Measurements from ENCODE around the gene SNRNP25. TPM values are rescaled to one million over a fixed set of nuclear protein-coding genes. Genes with fewer than 3 reads are reported as not detected.
A peak's percentile ranks its signal among the peaks of the same experiment; 100 is the strongest.

SNRNP25 gene
- total and polyA plus RNA-seq, 9 of the 15 experiments (the other 6 are each of a cell fraction or from before 2014, with no cell fraction given) = 59.0 to 176 (median 108) TPM

- no TSS peak for BruUV-seq (replicated peaks)
- Histone ChIP-seq H3K27me3 (ENCODE audit: control insufficient read depth in 2 of 2, insufficient read depth in 2 of 2, low read length in 2 of 2) (no peaks in the 10 kb centered on the region), H3K79me2 (ENCODE audit: control insufficient read depth, insufficient read depth, low read length) (peaks cover 22% of the 10 kb centered on the region), H3K4me2 (ENCODE audit: insufficient read depth, low read length) (no peak overlapping the region), H3K4me3 (no peak overlapping the region), H3K4me1 (replicated peaks in 1 of 2; ENCODE audit: control insufficient read depth in 2 of 2, insufficient read depth in 2 of 2, low read length in 2 of 2) (peaks cover 5 to 27% of the 10 kb centered on the region in 2 experiments; a peak in 2 of 5 replicates), H3K9me3 (replicated peaks; ENCODE audit: control insufficient read depth, insufficient read depth, low read depth, low read length) (no peaks in the 10 kb centered on the region), H3K36me3 (ENCODE audit: control insufficient read depth, insufficient read depth, low read length) (peaks cover 44% of the 10 kb centered on the region), H4K20me1 (replicated peaks; ENCODE audit: control insufficient read depth, insufficient read depth, low read length) (no peaks in the 10 kb centered on the region; the same call in none of the 2 replicates), H2AFZ (ENCODE audit: low read depth, low read length) (no peak overlapping the region), H3K9me1 (ENCODE audit: control insufficient read depth, insufficient read depth, low read length) (peaks cover 2% of the 10 kb centered on the region), H3K9ac (ENCODE audit: insufficient read depth in 1 of 2, low read depth in 2 of 2, low read length in 2 of 2) (peak overlapping the region in 1 of 2 experiments; percentile 53; a peak in 1 of 4 replicates), H3K27ac (ENCODE audit: extremely low read depth, low read depth, low read length) (no peak overlapping the region)
- no peak for DNase-seq (ENCODE audit: extremely low read depth in 1 of 4, low spot score in 3 of 4)
- TF ChIP-seq SMARCE1 (IDR thresholded peaks at IDR 0.05) = no peak
- TF ChIP-seq POLR2A (conservative IDR thresholded peaks at IDR 0.05) = 0 out of 2 replicates have a peak, but pooled peaks have one; percentile 29
- TF ChIP-seq POLR2G (IDR thresholded peaks at IDR 0.05; ENCODE audit: low read depth, low read length) = peak; percentile 66; the same call in 1 of the 2 replicates
- 0 out of 2 replicates have a peak, but pooled peaks have one; percentile 40 for TF ChIP-seq SUPT5H (IDR thresholded peaks at IDR 0.05)
- peak; percentile 37; the same call in 1 of the 2 replicates for TF ChIP-seq RBFOX2 (IDR thresholded peaks at IDR 0.05; ENCODE audit: low read depth, low read length)
- TF ChIP-seq ZNF699 (CRISPR knock-in tag; IDR thresholded peaks at IDR 0.05; ENCODE audit: insufficient replicate concordance) = no peak
- no peak for TF ChIP-seq FOXJ3 (CRISPR knock-in tag; IDR thresholded peaks at IDR 0.05)
- WGBS (ENCODE audit: insufficient coverage, low coverage, missing lambda C conversion rate) = 92% methylated on average over 26 of the region's 29 CpGs
- ChIA-PET POLR2A (no interaction called here), CTCF (ENCODE audit: low intra/inter-chr PET ratio) (no interaction called here)
- ATAC-seq = no peak
- intact Hi-C loops (cut with micrococcal nuclease) = no loop called here
- in situ Hi-C loops (cut with MboI) = no loop called here
- no peak for FAIRE-seq
Observed at GRCh38 chr16:58491-59439, 5.1 kb downstream of the SNRNP25 start.
